SK-N-SH treated with all-trans-retinoic acid at 6 μM for 48 hours (cell line): ENCODE results near the gene ERVK3-1.

ENCODE experiments used
- CSDC2 ChIP-seq: fragments of 250-450 bp; sonication (Bioruptor Pico); IDR thresholded peaks from 2 replicates; pipeline ENCODE4 v1.5.0; 2020; ENCODE audit warnings: mild to moderate bottlenecking, moderate library complexity
- PATZ1 ChIP-seq: fragments of 250-450 bp; sonication (Bioruptor Pico); IDR thresholded peaks from 2 replicates; pipeline ENCODE4 v1.8.0; 2020; ENCODE audit warnings: mild to moderate bottlenecking, moderate library complexity, borderline replicate concordance
- PPARA ChIP-seq: fragments of 250-450 bp; sonication (Bioruptor Pico); IDR thresholded peaks from 2 replicates; pipeline ENCODE4 v1.5.0; 2020; ENCODE audit warnings: mild to moderate bottlenecking, borderline replicate concordance
- RARB ChIP-seq: fragments of 250-450 bp; sonication (Bioruptor Pico); IDR thresholded peaks from 2 replicates; pipeline ENCODE4 v1.8.0; 2021; ENCODE audit warnings: mild to moderate bottlenecking, moderate library complexity
- SNAI2 ChIP-seq: fragments of 250-450 bp; sonication (Bioruptor Pico); IDR thresholded peaks from 2 replicates; pipeline ENCODE4 v1.5.0; 2020; ENCODE audit warnings: mild to moderate bottlenecking, moderate library complexity
- TCF4 ChIP-seq: fragments of 250-450 bp; sonication (Bioruptor Pico); IDR thresholded peaks from 2 replicates; pipeline ENCODE4 v1.8.0; 2021; ENCODE audit warnings: mild to moderate bottlenecking, moderate library complexity, borderline replicate concordance
- ZC3H10 ChIP-seq: fragments of 250-450 bp; sonication (Bioruptor Pico); IDR thresholded peaks from 2 replicates; pipeline ENCODE4 v1.5.1; 2021; ENCODE audit warnings: mild to moderate bottlenecking, moderate library complexity
- ZFP3 ChIP-seq: fragments of 250-450 bp; sonication (Bioruptor Pico); IDR thresholded peaks from 2 replicates; pipeline ENCODE4 v1.5.0; 2020; ENCODE audit warnings: mild to moderate bottlenecking, moderate library complexity
- ZFP30 ChIP-seq: fragments of 450-650 bp; formaldehyde crosslinking; IDR thresholded peaks from 2 replicates; pipeline ENCODE4 v1.5.0; 2022; ENCODE audit warnings: mild to moderate bottlenecking, moderate library complexity
- ZNF565 ChIP-seq: fragments of 450-650 bp; formaldehyde crosslinking; conservative IDR thresholded peaks from 2 replicates; pipeline ENCODE4 v1.5.0; 2020; ENCODE audit warnings: low read depth, mild to moderate bottlenecking, moderate library complexity
- ZNF8 ChIP-seq: fragments of 450-650 bp; formaldehyde crosslinking; IDR thresholded peaks from 2 replicates; pipeline ENCODE4 v1.5.0; 2020; ENCODE audit warnings: mild to moderate bottlenecking, moderate library complexity

DNA sequence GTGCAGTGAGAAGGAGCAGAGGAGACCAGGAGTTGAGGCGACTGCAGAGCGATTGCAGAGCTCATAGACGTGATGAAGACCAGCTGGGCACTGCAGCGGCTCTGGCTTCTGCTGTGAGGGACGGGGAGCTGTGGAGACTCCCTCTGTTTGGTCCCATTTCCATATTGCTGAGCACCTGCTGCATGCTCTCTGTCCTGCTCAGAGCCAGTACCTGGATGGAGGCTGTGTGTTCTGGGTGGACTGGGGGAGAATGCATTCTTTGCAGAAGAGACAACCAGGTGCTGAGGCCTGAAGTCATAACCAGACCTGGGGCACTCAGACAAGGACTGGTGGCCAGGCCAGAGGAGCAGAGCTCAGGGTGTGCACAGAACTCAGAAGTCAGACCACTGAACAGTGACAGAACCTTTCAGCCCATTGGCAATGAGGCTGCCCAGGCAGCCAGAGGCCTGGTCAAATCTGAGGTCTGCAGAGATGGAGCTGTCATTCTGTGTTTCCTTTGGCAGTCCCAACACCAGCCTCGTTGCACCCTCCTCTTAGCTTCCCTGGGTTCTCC, 49.4 kb downstream of the ERVK3-1 start:
- no peak for TF ChIP-seq ZNF565
- TF ChIP-seq ZFP30 (CRISPR knock-in tag) = no peak
- no peak for TF ChIP-seq ZNF8 (CRISPR knock-in tag)
- TF ChIP-seq PATZ1 (CRISPR knock-in tag) = no peak
- no peak for TF ChIP-seq TCF4
- no peak for TF ChIP-seq ZFP3 (CRISPR knock-in tag)
- TF ChIP-seq CSDC2 = no peak
- TF ChIP-seq PPARA = no peak
- TF ChIP-seq ZC3H10 (CRISPR knock-in tag) = no peak
- TF ChIP-seq RARB (CRISPR knock-in tag) = no peak
- no peak for TF ChIP-seq SNAI2 (CRISPR knock-in tag)
